Fibroblast of skin of back (primary cell): Measurements from ENCODE around the gene TADA2A.
A peak's percentile ranks its signal among the peaks of the same experiment; 100 is the strongest.

Experiments used
- DNase-seq: peaks from one replicate; pipeline ENCODE4 v3.0.0-alpha.2; 2013

The TADA2A gene

DNA sequence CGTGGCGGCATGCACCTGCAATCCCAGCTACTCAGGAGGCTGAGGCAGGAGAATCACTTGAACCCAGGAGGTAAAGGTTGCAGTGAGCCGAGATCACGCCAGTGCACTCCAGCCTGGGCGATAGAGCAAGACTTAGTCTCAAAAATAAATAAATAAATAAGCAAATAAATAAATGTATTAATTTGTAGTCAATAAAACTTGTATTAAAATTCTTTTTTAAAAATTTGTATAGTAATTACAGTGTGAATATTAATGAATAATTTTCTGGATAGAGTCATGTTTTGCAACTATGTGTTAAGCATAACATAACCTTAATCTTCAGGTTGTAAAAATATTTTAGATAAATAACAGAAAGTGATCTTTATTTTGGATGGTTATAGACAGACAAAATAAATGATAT is 55.8 kb downstream of the TADA2A start:
- DNase-seq: no peak

DNA sequence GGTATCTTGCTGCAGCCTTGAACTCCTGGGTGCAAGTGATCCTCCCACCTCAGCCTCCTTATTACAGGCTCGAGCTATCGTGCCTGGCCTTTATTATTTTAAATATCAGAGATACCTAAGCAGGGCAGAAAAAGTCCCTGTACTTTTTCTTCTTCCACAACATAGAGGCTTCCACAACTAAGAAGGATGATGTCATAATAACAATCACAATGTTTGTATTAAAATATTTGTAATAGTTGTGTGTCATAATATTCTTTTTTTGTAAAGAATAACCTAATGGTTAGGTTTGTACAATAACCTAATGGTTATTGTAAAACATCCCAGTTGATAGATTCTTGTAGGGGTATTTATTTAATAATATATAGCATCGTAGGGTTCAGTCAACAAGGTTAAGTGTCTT is 56.4 kb downstream of the TADA2A start:
- no peak for DNase-seq

GRCh38 chr17:37465069-37465616 is 58.5 kb downstream of the TADA2A start:
- peak; percentile 89 for DNase-seq

DNA sequence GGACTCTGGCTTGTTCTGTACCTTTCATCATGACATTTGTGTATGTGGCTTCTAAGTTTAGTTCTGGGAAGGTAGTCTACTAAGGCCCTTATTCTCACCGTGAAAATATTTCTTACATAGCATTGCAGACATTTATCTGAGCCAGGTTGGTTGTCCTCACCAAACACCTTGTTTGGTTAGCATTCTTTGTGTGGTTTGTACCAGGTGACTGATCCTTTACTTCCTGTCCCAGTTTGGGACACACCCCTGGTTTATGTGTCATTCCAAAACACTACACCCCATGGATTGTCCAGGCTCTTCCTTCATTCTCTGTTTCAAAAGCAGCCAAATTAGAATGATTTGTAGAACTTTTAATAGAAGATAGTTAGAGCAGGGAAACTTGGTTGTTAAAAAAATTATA is 59.8 kb downstream of the TADA2A start:
- DNase-seq: no peak

DNA sequence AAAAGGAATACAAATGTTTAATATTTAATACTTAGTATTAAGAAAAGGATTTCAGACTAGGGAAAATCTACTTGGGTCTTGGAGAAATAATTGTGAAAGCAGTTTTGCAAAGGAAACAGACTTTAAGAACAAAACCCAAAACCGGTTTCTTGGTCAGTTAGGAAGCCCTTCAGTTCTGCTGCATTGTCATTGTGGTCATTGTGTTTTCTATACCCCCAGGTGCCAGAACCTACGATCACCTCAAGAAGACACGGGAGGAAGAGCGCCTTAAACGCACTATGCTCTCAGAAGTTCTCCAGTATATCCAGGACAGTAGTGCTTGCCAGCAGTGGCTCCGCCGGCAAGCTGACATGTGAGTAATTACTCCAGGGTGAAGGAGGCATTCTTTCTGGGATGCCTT is 63.5 kb downstream of the TADA2A start:
- DNase-seq: no peak

- DNase-seq: no peak
Observed at GRCh38 chr17:37475731-37476420, 69.2 kb downstream of the TADA2A start.

DNA sequence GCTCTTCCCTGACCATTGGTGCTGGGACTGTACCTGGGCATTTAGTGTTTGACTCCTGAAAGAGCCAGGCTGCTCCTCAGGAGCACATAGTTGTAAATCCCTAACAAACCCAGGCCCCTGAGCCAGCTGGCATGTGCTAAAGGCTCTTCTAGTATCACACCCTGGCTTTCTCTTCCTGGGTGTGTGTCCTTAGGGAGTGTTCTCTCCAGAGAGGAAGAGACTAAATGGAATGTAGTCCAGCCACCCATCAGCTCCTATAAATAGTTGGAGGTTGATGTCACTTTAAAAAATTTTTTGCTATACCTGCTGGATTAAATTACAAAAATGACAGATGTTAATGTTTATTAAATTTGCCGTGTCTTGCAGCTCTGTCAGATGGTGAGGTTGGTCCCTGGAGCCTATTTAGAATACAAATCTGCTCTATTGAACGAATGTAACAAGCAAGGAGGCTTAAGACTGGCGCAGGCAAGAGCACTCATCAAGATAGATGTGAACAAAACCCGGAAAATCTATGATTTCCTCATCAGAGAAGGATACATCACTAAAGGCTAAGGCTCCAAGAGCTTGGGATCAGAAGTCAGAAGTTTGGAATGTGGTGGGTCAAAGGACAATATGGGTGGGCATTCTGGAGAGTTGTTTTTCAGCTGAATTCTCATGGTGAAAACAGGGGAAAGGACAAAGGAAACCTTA is 69.9 kb downstream of the TADA2A start:
- peak; percentile 61 for DNase-seq

GRCh38 chr17:37478187-37478586 is 71.5 kb downstream of the TADA2A start:
- no peak for DNase-seq

DNA sequence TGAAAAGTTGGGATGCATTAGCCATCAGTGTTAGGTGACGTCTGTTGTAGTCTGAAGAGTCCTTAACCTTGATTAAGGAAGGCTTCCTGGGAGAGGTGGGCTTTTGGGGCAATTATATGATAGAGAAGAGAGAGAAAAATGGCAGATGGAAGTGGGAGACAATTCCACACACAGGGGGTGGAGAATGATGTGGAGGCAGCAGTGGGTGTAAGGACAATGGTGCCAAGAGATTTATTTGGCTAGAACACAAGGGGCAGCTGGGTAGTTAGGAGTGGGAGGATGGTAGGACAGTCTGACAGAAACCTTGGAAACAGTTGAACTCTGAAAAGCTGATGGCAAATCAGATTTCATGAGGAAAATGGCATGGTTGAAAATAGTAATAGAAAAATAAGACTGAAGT is 72.3 kb downstream of the TADA2A start:
- no peak for DNase-seq

GRCh38 chr17:37480427-37480826 is 73.7 kb downstream of the TADA2A start:
- no peak for DNase-seq

DNA sequence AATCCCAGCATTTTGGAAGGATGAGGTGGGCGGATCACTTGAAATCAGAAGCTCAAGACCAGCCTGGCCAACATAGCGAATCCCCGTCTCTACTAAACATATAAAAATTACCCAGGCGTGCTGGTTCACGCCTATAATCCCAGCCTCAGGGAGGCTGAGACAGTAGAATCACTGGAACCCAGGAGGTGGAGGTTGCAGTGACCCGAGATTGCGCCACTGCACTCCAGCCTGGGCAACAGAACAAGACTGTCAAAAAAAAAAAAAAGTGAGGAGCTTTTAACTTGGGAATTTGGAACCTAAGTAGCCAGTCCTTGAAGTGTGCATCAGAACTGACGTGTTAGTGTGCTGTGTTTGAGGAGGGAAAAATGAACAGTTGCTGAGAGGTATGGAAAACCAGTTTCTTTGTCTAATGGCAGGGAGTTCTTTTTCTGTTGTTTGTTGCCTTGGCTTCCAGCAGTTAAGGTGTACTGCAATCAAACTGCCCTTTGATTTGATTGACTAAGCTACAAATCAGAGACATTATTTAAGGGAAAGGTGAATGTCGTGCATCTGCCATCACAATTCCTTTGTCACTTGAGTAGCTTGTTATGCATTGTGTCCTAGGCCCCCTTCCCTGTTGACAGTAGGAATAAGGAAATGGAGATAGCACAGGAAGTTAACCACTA is 74.4 kb downstream of the TADA2A start:
- no peak for DNase-seq

DNA sequence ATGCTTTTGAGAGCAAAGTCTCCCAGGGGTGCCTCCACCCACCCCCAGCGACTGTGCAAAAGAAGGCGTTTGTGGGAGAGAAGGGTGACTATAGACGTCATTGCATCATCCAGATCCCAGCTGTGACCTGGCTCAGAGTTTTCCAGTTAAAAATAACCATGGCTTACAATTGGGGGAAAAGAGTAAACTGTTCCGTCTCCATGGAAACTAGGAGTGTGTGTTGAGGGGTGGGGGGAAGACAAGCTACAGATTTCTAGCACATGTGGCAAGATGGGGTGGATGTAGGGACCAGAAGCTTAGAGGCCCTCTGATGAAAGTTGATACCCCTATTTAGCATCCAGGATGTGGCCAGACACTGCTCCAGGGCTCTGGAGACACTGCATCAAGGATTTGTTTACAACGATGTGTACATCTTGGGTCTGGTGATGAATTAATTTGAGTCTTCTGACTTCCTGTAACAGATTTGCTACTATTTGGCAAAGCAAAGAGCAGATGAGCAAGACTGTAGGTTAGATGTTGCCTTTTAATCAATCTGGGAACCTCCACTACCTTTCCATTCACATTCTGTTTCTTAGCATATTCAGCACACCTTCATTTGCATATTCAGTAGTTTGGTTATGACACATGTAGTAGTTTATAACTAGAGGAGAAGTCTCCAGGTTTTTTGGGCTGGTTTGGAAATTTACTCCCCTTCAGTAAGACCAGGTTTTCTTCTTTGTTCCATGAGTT is 76.8 kb downstream of the TADA2A start:
- DNase-seq: peak; percentile 69

DNA sequence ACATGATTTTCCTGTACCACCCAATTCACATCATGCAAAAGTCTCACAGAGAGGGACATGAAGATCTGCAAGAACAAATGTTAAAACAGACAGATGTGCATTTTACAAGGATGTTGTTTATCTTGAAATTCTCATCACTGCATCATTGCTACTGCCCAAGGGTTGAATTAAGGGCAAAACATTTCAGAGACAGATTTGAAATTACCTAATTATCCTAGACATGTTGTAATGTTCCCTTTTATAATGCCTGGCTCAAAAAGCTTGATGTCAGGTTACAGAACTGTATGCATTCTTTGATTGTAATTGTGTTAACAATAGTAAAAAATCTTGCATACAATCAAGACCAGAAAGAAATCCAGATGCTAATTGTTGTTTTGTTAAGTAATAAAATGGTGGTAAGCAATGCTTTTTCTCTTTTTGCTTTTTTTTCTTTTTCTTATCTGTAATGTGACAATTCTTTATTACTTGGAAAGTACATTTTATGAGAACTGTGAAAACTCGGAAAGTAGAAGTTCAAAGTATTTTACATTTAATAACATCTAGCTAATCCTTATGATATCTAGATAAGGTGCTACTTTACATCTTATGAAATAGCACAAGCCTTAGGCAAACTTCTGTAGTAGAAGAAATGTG is 79.4 kb downstream of the TADA2A start:
- DNase-seq: no peak

- DNase-seq: peak; percentile 99
Observed at GRCh38 chr17:37488009-37488604, 81.4 kb downstream of the TADA2A start.

DNA sequence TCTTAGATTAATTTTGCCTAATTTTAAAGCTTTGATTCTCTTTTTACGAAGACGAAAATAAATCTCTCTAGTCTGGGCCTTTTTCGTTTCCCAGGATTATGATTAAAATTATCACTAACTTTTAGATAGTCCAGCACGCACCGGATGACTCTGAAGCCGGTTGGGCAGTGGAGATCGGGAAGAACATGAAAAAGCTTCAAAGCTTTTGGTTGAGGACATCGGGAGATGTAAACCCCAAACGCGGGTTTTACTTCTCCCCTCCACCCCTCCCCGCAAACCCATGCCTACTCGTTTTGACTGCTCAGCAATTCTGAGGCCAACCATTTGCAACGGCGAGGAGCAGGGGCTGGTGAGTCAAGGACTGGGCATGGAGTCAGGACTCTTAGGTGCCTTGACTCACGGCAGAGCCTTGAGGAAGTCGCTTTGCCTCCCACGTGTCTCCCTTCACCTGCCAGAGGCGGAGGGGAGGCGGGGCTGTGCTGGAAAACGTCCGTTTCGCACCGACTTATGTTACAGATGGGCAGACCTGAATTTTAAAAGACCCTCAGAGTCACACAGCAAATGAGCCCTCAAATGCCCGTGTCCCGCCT is 82.0 kb downstream of the TADA2A start:
- peak; percentile 96 for DNase-seq

- peak; percentile 85 for DNase-seq
Observed at GRCh38 chr17:37489197-37490001, 82.7 kb downstream of the TADA2A start, which contains the start of gene DUSP14. Gene DUSP14, plus strand, starts transcription at chr17:37489891. Its CDS starts 22,382 bp downstream, at chr17:37512273.

DNA sequence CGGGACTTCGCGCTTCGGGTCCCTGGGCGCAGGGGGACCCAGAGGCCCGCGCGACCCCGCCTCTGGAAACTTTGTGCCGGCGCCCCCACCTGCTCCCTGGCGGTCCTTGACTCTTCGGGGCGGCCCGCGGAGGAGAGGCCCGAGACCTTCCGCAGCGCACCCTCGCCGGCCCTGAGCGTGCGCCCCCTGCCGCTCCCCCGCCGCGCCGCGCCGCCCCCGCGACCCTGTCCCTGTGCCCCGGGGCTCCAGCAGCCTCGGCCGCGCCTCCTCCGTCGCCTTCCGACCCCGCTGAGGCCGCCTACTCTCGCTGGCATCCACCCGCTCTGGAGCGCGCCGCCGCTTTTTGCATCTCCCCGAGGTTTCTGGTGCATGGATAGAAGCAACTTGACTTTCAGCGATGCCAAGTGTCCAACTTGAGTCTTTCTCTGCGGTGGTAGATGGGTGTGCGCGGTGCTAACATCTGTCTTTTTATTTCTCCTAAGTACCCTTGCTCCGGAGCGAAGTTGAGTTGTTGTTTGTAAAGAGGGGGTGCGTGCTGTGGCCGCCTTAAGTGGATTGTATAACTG is 83.4 kb downstream of the TADA2A start:
- peak; percentile 66 for DNase-seq

GRCh38 chr17:37490638-37491614 is 84.2 kb downstream of the TADA2A start:
- DNase-seq: peak; percentile 94

GRCh38 chr17:37492167-37492566 is 85.5 kb downstream of the TADA2A start:
- no peak for DNase-seq
